Panc1 (cell line): ENCODE measurements around the gene AKT3.

Source experiments
- CTCF ChIP-seq: fragments of 450-650 bp; IDR thresholded peaks from 2 replicates; pipeline ENCODE4 v1.5.1; 2017; ENCODE audit warnings: mild to moderate bottlenecking
- POLR2AphosphoS5 ChIP-seq: IDR thresholded peaks from 2 replicates; pipeline ENCODE4 v1.6.1; 2012; ENCODE audit warnings: mild to moderate bottlenecking, low read depth, low read length, moderate library complexity
- SIN3A ChIP-seq: IDR thresholded peaks from 2 replicates; pipeline ENCODE4 v1.6.1; 2012; ENCODE audit warnings: low read depth, mild to moderate bottlenecking, low read length, moderate library complexity, borderline replicate concordance; ENCODE audit not compliant: insufficient read depth
- TCF7L2 ChIP-seq: IDR thresholded peaks from 2 replicates; pipeline ENCODE4 v1.6.1; 2011; ENCODE audit warnings: mild to moderate bottlenecking, low read depth, low read length, inconsistent platforms
- TF ChIP-seq, protein P1 (sequence below), 2 experiments: IDR thresholded peaks; 2 replicates each; pipeline ENCODE4 v1.6.1; 2011 to 2012; ENCODE audit warnings: low read depth in 2 of 2, control low read depth in 1 of 2, low read length in 1 of 2, mild to moderate bottlenecking in 1 of 2, moderate library complexity in 1 of 2; ENCODE audit not compliant: insufficient read depth in 1 of 2

DNA sequence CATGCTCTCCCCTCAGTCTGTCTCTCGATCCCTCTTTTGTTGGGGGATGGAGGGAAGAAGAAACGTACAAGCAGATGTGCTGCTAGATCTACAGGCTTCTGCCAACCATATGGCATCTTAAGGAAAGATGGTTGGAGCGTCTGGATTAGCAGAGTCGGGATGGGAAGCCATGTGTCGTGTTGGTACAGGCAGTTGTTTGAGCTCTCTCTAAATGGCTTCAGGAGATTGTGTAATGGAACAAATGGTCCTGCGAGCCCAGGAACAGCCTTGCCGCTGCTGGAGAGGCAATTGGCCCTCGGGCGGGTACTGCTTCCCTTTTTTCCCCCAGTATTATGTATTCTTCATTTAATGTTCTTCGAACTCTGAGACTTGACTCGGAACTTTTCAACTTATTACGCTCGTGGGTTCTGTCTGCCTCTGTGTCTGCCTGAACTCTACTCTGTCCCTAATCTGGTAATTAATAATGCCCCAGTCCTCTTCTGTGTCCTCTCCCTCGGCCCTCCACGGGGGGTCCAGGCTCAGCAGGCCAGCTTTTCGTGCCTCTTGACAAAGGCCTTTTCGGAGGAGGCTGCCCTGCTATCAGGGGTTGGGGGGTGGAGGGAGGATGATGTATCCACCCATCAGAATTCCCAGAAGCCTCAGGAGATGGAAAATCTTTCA is 378.9 kb downstream of the AKT3 start:
- no peak for TF ChIP-seq CTCF
- no peak for TF ChIP-seq POLR2AphosphoS5
- TF ChIP-seq, protein P1, sequence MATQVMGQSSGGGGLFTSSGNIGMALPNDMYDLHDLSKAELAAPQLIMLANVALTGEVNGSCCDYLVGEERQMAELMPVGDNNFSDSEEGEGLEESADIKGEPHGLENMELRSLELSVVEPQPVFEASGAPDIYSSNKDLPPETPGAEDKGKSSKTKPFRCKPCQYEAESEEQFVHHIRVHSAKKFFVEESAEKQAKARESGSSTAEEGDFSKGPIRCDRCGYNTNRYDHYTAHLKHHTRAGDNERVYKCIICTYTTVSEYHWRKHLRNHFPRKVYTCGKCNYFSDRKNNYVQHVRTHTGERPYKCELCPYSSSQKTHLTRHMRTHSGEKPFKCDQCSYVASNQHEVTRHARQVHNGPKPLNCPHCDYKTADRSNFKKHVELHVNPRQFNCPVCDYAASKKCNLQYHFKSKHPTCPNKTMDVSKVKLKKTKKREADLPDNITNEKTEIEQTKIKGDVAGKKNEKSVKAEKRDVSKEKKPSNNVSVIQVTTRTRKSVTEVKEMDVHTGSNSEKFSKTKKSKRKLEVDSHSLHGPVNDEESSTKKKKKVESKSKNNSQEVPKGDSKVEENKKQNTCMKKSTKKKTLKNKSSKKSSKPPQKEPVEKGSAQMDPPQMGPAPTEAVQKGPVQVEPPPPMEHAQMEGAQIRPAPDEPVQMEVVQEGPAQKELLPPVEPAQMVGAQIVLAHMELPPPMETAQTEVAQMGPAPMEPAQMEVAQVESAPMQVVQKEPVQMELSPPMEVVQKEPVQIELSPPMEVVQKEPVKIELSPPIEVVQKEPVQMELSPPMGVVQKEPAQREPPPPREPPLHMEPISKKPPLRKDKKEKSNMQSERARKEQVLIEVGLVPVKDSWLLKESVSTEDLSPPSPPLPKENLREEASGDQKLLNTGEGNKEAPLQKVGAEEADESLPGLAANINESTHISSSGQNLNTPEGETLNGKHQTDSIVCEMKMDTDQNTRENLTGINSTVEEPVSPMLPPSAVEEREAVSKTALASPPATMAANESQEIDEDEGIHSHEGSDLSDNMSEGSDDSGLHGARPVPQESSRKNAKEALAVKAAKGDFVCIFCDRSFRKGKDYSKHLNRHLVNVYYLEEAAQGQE (IDR thresholded peaks at IDR 0.05; ENCODE audit: insufficient read depth in 1 of 2, low read depth in 2 of 2, low read length in 1 of 2): no peak
- no peak for TF ChIP-seq SIN3A
- TF ChIP-seq TCF7L2: no peak
